A673 (cell line): Measurements from ENCODE around the gene TULP3. TPM values are rescaled to one million over a fixed set of nuclear protein-coding genes. Genes with fewer than 3 reads are reported as not detected.

Experiments used
- BruUV-seq: library from RNA; stranded (reverse); fragments of 400-500 nt; replicated peaks from 2 replicates; lab custom pipeline; 2021; lab: Mats Ljungman, UMichigan
- CTCF ChIA-PET: fragments of 300-600 bp; sonication (Branson Sonifier 250); formaldehyde crosslinking; loops from one replicate; lab custom pipeline; 2022; ENCODE audit warnings: antibody characterized with exemption; lab: Charles Lee
- POLR2A ChIA-PET: fragments of 300-600 bp; sonication (Branson Sonifier 250); formaldehyde crosslinking; loops from one replicate; lab custom pipeline; 2022; ENCODE audit warnings: antibody characterized with exemption; ENCODE audit not compliant: low non-redundant PET; lab: Charles Lee
- DNase-seq: peaks from one replicate; pipeline ENCODE4 v3.0.0-alpha.2; 2015; ENCODE audit warnings: low spot score
- H3K27ac ChIP-seq: fragments of 200-600 bp; sonication (generic); 2 replicates; pipeline ENCODE4 v1.5.1; 2016; ENCODE audit warnings: mixed run types, low read depth, mild to moderate bottlenecking, mixed read lengths, antibody characterized with exemption, low read length; ENCODE audit not compliant: poor library complexity, severe bottlenecking
- H3K27me3 ChIP-seq: fragments of 200-600 bp; sonication (generic); replicated peaks from 2 replicates; pipeline ENCODE4 v1.6.1; 2017; ENCODE audit warnings: mixed run types, low read depth, mild to moderate bottlenecking, mixed read lengths, antibody characterized with exemption, low read length; ENCODE audit not compliant: insufficient read depth, poor library complexity
- H3K36me3 ChIP-seq: fragments of 200-600 bp; sonication (generic); 2 replicates; pipeline ENCODE4 v1.6.1; 2016; ENCODE audit warnings: mixed run types, mild to moderate bottlenecking, mixed read lengths, antibody characterized with exemption, low read length; ENCODE audit not compliant: insufficient read depth, poor library complexity, severe bottlenecking
- H3K4me1 ChIP-seq: fragments of 200-600 bp; sonication (generic); 2 replicates; pipeline ENCODE4 v1.6.1; 2017; ENCODE audit warnings: mixed run types, mild to moderate bottlenecking, mixed read lengths, antibody characterized with exemption, low read length; ENCODE audit not compliant: insufficient read depth, poor library complexity, severe bottlenecking
- H3K4me3 ChIP-seq: fragments of 200-600 bp; sonication (generic); 2 replicates; pipeline ENCODE4 v1.5.1; 2016; ENCODE audit warnings: low read depth, mixed run types, mild to moderate bottlenecking, mixed read lengths, low read length; ENCODE audit not compliant: poor library complexity, severe bottlenecking
- H3K9me3 ChIP-seq: fragments of 200-600 bp; sonication (generic); 2 replicates; pipeline ENCODE4 v1.6.1; 2016; ENCODE audit warnings: mixed run types, low read depth, mild to moderate bottlenecking, mixed read lengths, antibody characterized with exemption, low read length; ENCODE audit not compliant: poor library complexity, severe bottlenecking
- EZH2 ChIP-seq: fragments of 200-600 bp; sonication (generic); IDR thresholded peaks from 2 replicates; pipeline ENCODE4 v1.6.1; 2017; ENCODE audit warnings: borderline replicate concordance, low read depth, mild to moderate bottlenecking, mixed read lengths, antibody characterized with exemption, low read length; ENCODE audit not compliant: poor library complexity, severe bottlenecking
- intact Hi-C: fragments of 100-400 bp; cut with micrococcal nuclease; formaldehyde crosslinking; loops from one replicate; pipeline ENCODE4 v1.10.0; 2022; ENCODE audit not compliant: unreplicated experiment
- total RNA-seq: library from RNA; stranded (reverse); gene quantifications from 2 replicates; pipeline ENCODE4 v1.2.3, GENCODE V29; 2021
- TF ChIP-seq, protein P1 (sequence below): fragments of 300-800, 200-600 bp; sonication (generic); conservative IDR thresholded peaks from 2 replicates; pipeline ENCODE4 v1.5.1; 2017; ENCODE audit warnings: low read depth, mild to moderate bottlenecking, antibody characterized with exemption, low read length, moderate library complexity, mixed read lengths

The TULP3 gene
- total RNA-seq, 1 experiment from 2014 or later: 48.1 TPM

DNA sequence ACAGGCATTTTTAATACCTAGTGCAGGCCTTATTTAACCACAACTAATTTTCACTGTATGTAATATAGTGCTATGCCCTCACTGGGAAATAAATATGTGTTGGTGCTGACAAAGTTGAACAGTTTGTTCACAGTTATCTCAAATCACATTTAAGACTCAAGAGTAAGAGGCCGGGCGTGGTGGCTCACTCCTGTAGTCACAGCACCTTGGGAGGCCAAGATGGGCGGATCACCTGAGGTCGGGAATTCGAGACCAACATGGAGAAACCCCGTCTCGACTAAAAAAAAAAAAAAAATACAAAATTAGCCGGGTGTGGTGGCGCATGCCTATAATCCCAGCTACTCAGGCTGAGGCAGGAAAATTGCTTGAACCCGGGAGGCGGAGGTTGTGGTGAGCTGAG, 45.6 kb downstream of the TULP3 start:
- Histone ChIP-seq H3K36me3 (peaks cover 80% of the 10 kb centered on the region), H3K9me3 (no peaks in the 10 kb centered on the region), H3K27ac (no peak overlapping the region), H3K4me1 (no peaks in the 10 kb centered on the region), H3K4me3 (no peak overlapping the region), H3K27me3 (no peaks in the 10 kb centered on the region)
- no peak for TF ChIP-seq EZH2
- TF ChIP-seq, protein P1, sequence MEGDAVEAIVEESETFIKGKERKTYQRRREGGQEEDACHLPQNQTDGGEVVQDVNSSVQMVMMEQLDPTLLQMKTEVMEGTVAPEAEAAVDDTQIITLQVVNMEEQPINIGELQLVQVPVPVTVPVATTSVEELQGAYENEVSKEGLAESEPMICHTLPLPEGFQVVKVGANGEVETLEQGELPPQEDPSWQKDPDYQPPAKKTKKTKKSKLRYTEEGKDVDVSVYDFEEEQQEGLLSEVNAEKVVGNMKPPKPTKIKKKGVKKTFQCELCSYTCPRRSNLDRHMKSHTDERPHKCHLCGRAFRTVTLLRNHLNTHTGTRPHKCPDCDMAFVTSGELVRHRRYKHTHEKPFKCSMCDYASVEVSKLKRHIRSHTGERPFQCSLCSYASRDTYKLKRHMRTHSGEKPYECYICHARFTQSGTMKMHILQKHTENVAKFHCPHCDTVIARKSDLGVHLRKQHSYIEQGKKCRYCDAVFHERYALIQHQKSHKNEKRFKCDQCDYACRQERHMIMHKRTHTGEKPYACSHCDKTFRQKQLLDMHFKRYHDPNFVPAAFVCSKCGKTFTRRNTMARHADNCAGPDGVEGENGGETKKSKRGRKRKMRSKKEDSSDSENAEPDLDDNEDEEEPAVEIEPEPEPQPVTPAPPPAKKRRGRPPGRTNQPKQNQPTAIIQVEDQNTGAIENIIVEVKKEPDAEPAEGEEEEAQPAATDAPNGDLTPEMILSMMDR: no peak
- DNase-seq: no peak
- POLR2A ChIA-PET: no interaction called here
- intact Hi-C loops: no loop called here
- CTCF ChIA-PET: no interaction called here
- no TSS peak for BruUV-seq

DNA sequence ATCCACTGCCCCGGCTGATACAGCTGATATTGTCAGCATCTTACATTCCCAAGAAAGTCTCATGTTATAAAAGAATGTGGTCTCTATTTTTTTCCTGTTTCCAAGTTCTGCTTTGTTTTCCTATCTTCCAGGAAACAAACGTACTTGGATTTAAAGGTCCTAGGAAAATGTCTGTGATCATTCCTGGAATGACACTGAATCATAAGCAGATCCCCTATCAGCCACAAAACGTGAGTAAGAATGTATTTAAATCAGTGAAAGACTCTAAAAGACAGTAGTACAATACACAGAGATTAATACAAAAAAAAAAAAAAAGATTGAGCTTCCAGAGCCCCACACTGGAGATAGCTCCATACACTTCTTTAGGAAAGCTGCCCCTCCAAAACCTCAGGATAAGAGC, 46.8 kb downstream of the TULP3 start:
- no TSS peak for BruUV-seq
- Histone ChIP-seq H3K4me3 (no peak overlapping the region), H3K36me3 (peaks cover 69% of the 10 kb centered on the region), H3K9me3 (no peaks in the 10 kb centered on the region), H3K27ac (no peak overlapping the region), H3K27me3 (no peaks in the 10 kb centered on the region), H3K4me1 (no peaks in the 10 kb centered on the region)
- CTCF ChIA-PET: no interaction called here
- POLR2A ChIA-PET: no interaction called here
- TF ChIP-seq, protein P1: no peak
- TF ChIP-seq EZH2: no peak
- no peak for DNase-seq
- intact Hi-C loops: no loop called here

DNA sequence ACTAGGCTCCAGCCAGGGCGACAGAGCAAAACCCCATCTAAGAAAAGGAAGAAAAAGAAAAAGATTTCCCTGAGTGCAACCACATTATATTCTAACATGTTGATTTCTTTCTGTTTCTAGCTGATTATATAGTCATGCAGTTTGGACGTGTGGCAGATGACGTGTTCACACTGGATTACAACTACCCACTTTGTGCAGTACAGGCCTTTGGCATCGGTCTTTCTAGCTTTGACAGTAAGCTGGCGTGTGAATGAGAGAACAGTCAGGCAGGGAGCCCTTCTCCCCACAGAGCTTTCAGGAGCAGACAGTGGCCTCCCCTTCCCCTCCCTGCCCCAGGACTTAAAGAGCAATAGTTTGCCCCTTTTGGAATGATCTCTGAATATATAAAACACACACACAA, 48.5 kb downstream of the TULP3 start:
- H3K9me3 ChIP-seq: no peaks in the 10 kb centered on the region
- TF ChIP-seq EZH2: no peak
- TF ChIP-seq, protein P1: no peak
- peaks cover 52% of the 10 kb centered on the region for H3K36me3 ChIP-seq
- no peaks in the 10 kb centered on the region for H3K4me1 ChIP-seq
- intact Hi-C loops: no loop called here
- no TSS peak for BruUV-seq
- DNase-seq: no peak
- no peak overlapping the region for H3K4me3 ChIP-seq
- H3K27me3 ChIP-seq: no peaks in the 10 kb centered on the region
- no peak overlapping the region for H3K27ac ChIP-seq
- POLR2A ChIA-PET: no interaction called here
- CTCF ChIA-PET: no interaction called here
